Vagina (tissue), 2 donors: ENCODE results near the gene PRR23E.

ENCODE experiments used
- POLR2AphosphoS5 ChIP-seq, 2 donors: sonication (generic); formaldehyde crosslinking; IDR thresholded peaks; one replicate each; pipeline ENCODE4 v1.9.0; 2017; ENCODE audit warnings: antibody characterized with exemption in 2 of 2, mild to moderate bottlenecking in 2 of 2, low read depth in 1 of 2; ENCODE audit not compliant: insufficient read depth in 1 of 2
- TF ChIP-seq, protein P1 (sequence below), 3 experiments: fragments of 450-650 bp in 2 of 3; fragments of 200-600 bp in 1 of 3; sonication (generic) in 1 of 3; IDR thresholded peaks; one replicate each; pipeline ENCODE4 v1.5.1; 2017 to 2019; ENCODE audit warnings: antibody characterized with exemption in 3 of 3, mild to moderate bottlenecking in 2 of 3, moderate library complexity in 2 of 3

DNA sequence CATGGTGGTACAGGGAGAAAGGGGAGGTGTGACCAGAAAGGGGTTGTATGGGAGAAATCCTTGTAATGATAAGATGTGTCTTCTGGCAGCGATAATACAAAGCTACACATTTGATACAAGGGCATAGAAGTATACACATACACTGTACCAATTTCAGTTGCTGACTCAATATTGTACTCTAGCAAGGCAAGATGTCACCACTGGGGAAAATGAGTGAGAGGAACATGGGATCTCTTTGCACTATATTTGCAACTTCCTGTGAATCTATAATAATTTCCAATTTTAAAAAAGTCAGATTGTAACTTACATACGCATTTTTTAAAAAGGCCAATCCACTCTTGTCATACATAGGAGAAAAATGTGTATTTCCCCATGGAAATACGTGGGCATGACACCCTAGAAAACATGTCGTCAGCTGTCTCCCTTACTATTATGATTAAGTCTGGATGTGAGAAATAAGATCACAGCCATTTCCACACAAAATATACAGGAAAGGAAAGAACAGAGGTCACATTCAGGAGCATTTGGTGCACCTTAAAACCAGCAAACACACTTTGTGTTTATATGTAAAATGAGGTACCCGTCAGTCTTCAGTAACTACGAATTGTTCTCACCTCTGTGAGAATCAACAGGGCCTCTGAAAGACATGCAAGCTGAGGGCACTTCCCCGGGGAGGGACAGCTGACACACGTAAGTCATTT is 22.9 kb downstream of the PRR23E start:
- TF ChIP-seq, protein P1, sequence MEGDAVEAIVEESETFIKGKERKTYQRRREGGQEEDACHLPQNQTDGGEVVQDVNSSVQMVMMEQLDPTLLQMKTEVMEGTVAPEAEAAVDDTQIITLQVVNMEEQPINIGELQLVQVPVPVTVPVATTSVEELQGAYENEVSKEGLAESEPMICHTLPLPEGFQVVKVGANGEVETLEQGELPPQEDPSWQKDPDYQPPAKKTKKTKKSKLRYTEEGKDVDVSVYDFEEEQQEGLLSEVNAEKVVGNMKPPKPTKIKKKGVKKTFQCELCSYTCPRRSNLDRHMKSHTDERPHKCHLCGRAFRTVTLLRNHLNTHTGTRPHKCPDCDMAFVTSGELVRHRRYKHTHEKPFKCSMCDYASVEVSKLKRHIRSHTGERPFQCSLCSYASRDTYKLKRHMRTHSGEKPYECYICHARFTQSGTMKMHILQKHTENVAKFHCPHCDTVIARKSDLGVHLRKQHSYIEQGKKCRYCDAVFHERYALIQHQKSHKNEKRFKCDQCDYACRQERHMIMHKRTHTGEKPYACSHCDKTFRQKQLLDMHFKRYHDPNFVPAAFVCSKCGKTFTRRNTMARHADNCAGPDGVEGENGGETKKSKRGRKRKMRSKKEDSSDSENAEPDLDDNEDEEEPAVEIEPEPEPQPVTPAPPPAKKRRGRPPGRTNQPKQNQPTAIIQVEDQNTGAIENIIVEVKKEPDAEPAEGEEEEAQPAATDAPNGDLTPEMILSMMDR (IDR thresholded peaks at IDR 0.05) = no peak
- no peak for TF ChIP-seq POLR2AphosphoS5 (IDR thresholded peaks at IDR 0.05; ENCODE audit: insufficient read depth in 1 of 2, low read depth in 1 of 2)
